ENCODE measurements around the gene GDAP2.
A peak's percentile ranks its signal among the peaks of the same experiment; 100 is the strongest.
"Not testable (repeated sequence)": the region's sequence is repeated elsewhere in the genome, so short reads cannot be mapped to it uniquely, and the experiment has no call there.

The GDAP2 gene

DNA sequence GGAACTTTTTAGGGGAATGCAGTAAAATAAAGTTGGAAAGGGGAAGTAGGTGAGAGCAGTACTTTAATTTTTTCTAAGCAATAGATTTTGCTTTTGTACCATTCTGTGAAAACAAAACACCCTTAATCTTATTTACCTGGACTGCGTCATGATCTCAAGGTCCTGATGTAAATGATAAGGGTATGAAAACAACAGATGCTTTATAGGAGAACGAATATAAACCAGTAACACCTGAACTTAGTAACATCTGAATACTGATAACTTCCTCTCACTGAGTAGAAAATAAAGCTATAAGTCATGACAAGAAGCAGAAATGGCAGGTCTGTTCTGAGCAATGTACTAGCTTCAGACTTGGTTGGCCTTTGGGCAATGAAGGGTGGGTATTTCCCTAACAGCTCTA, 77.7 kb downstream of the GDAP2 start:
- H3K4me3 ChIP-seq (ENCODE audit: control insufficient read depth, low read depth, low read length), result no peak overlapping the region
- DNase-seq (ENCODE audit: low read depth), result no peak
- TF ChIP-seq, protein P1, sequence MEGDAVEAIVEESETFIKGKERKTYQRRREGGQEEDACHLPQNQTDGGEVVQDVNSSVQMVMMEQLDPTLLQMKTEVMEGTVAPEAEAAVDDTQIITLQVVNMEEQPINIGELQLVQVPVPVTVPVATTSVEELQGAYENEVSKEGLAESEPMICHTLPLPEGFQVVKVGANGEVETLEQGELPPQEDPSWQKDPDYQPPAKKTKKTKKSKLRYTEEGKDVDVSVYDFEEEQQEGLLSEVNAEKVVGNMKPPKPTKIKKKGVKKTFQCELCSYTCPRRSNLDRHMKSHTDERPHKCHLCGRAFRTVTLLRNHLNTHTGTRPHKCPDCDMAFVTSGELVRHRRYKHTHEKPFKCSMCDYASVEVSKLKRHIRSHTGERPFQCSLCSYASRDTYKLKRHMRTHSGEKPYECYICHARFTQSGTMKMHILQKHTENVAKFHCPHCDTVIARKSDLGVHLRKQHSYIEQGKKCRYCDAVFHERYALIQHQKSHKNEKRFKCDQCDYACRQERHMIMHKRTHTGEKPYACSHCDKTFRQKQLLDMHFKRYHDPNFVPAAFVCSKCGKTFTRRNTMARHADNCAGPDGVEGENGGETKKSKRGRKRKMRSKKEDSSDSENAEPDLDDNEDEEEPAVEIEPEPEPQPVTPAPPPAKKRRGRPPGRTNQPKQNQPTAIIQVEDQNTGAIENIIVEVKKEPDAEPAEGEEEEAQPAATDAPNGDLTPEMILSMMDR (conservative IDR thresholded peaks at IDR 0.05; ENCODE audit: control insufficient read depth, insufficient read depth, low read depth, low read length), result no peak

DNA sequence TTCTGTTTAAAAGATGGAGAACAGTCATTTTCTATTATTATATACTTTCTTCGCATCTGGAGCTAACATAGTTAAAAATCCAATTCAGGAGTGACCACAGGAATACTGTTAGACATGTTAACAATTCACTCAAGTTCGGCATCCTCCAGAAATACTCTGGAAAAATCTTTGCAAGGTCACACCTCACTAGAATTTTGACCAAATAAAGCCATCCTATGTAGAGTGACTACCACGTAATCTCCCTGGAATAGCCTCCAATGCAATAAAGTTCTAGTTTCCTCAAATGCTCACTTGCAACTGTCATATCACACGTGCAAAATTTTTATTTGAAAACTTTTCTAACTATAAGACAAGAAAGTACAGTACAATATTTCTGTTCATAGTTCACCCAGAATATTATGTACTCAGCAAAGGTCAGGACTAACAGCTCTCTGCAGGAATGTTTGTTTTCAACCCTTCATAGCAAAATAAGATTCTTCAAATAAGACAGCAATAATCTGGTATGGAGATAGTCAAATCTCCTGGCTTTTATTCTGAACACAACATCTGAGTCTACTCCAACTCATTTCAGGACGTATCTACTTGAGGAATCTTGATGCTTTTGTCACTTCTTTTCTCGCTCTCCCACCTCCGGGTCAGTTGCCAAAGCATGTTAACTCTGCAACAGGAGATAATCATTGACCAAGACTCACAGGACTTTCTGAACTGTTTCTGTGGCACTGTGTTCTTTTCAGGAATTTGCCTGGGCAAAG, 82.6 kb downstream of the GDAP2 start:
- no peak overlapping the region for H3K4me3 ChIP-seq (ENCODE audit: control insufficient read depth, low read depth, low read length)
- TF ChIP-seq, protein P1 (conservative IDR thresholded peaks at IDR 0.05; ENCODE audit: control insufficient read depth, insufficient read depth, low read depth, low read length), result no peak
- no peak for DNase-seq (ENCODE audit: low read depth)

DNA sequence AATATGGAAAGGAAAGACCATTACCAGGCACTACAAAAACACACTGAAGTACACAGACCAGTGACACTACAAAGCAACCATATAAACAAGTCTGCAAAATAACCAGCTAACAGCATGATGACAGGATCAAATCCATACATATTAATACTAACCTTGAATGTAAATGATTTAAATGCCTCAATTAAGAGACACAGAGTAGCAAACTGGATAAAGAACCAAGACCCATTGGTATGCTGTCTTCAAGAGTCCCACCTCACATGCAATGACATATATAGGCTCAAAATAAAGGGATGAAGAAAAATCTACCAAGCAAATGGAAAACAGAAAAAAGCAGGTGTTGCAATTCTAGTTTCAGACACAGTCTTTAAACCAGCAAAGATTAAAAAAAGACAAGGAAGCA, 84.9 kb downstream of the GDAP2 start:
- peak; percentile 14 for DNase-seq (ENCODE audit: low read depth)
- not testable (repeated sequence) for H3K4me3 ChIP-seq (ENCODE audit: control insufficient read depth, low read depth, low read length)

DNA sequence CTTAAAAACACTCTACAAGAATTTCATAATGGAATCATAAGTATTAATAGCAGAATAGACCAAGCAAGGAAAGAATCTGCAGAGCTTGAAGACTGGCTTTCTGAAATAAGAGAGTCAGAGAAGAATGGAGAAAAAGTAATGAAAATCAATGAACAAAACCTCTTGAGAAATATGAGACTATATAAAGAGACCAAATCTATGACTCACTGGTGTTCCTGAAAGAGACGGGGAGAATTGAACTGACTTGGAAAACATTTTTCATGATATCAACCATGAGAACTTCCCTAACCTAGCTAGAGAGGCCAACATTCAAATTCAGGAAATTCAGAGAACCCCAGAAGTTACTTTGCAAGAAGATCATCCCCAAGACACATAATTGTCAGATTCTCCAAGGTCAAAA, 85.6 kb downstream of the GDAP2 start:
- peak; percentile 50 for DNase-seq (ENCODE audit: low read depth)
- H3K4me3 ChIP-seq (ENCODE audit: control insufficient read depth, low read depth, low read length), result no peak overlapping the region
- TF ChIP-seq, protein P1 (conservative IDR thresholded peaks at IDR 0.05; ENCODE audit: control insufficient read depth, insufficient read depth, low read depth, low read length), result no peak

DNA sequence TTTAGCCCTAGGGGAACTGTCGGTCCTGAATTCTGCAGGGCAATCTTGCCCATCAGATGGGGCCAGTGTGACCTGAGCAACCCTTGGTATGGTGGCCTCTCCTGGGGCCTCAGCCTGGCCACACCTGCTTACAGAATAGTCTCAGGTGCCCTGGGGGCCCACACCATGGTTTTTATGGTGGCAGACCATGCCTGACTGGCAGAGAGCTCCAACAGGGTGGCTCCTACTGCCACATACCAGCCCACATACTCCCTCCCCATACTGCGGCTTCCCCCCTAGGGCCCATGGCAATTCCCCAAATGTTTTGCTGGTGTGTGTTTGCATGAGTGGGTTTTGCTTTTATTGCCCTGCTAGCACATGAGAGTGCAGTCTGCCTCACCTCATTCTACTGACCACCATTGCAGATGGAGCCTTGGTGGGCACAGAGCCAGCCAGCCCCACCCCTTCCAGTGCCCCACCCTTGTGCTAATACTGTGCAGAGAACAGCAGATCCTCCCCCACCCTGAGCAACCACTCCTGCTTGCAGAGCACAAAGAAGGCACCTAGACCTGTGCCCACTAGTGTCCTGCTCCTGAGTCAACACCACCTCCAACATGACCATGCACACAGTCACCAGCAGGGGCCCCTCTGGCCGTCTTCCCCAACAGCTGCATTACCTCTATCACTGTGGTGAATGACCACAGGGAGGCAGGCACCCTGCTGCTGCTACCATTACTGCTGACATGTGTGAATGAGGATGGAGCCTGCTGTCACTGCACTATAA, 86.8 kb downstream of the GDAP2 start:
- TF ChIP-seq, protein P1 (conservative IDR thresholded peaks at IDR 0.05; ENCODE audit: control insufficient read depth, insufficient read depth, low read depth, low read length), result no peak
- no peak overlapping the region for H3K4me3 ChIP-seq (ENCODE audit: control insufficient read depth, low read depth, low read length)
- peak; percentile 20 for DNase-seq (ENCODE audit: low read depth)

DNA sequence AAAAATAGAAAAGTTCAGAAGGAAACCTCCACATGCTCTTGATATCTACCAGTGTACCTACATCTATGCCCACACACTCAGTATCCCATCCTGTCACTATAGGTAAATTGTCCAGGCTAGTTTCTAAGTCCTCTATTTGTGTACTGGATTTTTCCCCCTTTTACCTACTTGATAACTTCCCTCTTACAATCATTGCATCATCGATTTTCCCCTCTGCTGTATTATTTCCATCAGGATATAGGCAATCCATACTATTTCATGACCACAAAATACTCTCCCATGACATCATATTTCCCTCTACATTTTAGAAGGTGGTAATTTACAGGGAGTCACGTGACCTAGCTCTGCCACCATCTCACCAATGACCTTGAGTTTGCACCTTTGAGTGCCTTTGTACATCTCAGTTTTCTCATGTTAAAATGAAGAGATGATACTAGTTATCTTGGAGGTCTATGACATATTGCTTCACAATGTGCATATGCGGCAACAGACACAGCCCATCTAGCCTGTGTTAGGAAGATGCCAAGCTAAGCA, 88.2 kb downstream of the GDAP2 start:
- no peak overlapping the region for H3K4me3 ChIP-seq (ENCODE audit: control insufficient read depth, low read depth, low read length)
- TF ChIP-seq, protein P1 (conservative IDR thresholded peaks at IDR 0.05; ENCODE audit: control insufficient read depth, insufficient read depth, low read depth, low read length), result no peak
- DNase-seq (ENCODE audit: low read depth), result no peak

DNA sequence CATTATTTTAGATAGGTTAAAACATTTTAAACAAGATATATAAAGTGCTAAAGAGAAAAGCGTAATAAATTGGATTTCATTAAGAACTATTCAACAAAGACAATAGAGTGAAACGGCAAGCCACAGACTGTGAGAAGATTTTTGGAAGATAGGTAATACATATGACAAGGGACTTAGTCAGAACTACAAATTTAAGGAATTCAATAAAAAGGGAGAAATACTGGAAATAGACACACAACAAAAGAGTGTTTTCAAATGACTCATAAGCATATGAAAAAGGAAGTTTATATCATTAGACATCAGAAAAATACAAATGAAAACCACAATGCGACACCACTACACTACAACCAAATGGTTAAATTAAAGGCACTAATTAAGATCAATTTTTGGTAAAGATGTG, 90.5 kb downstream of the GDAP2 start:
- H3K4me3 ChIP-seq (ENCODE audit: control insufficient read depth, low read depth, low read length), result no peak overlapping the region
- TF ChIP-seq, protein P1 (conservative IDR thresholded peaks at IDR 0.05; ENCODE audit: control insufficient read depth, insufficient read depth, low read depth, low read length), result no peak
- DNase-seq (ENCODE audit: low read depth), result peak; percentile 87
